ENCODE data around the gene HYAL3. TPM values are rescaled to one million over a fixed set of nuclear protein-coding genes. Genes with fewer than 3 reads are reported as not detected.

The HYAL3 gene
- total and polyA plus RNA-seq, 2 of the 13 experiments (the other 11 are each of a cell fraction or from before 2014, with no cell fraction given), result 5.5 to 10.4 TPM

GRCh38 chr3:50245831-50246516, 53.2 kb downstream of the HYAL3 start (continued):
- TF ChIP-seq PAXIP1 (CRISPR knock-in tag; conservative IDR thresholded peaks at IDR 0.05) (0 out of 2 replicates have a peak, but pooled peaks have one; percentile 23), RFXAP (CRISPR knock-in tag; IDR thresholded peaks at IDR 0.05; ENCODE audit: borderline replicate concordance) (0 out of 2 replicates have a peak, but pooled peaks have one; percentile 67), NFYB (CRISPR knock-in tag; IDR thresholded peaks at IDR 0.05) (no peak), ZBTB33 (CRISPR knock-in tag; IDR thresholded peaks at IDR 0.05) (peak; percentile 93), ZKSCAN8 (CRISPR knock-in tag; IDR thresholded peaks at IDR 0.05; ENCODE audit: borderline replicate concordance) (no peak), GTF2F1 (IDR thresholded peaks at IDR 0.05; ENCODE audit: low read length) (no peak), ZSCAN25 (CRISPR knock-in tag; IDR thresholded peaks at IDR 0.05) (no peak), KLF15 (CRISPR knock-in tag; IDR thresholded peaks at IDR 0.05; ENCODE audit: borderline replicate concordance) (0 out of 2 replicates have a peak, but pooled peaks have one; percentile 37), MLX (CRISPR knock-in tag; IDR thresholded peaks at IDR 0.05) (no peak), NR0B2 (CRISPR knock-in tag; IDR thresholded peaks at IDR 0.05) (no peak), ZNF710 (CRISPR knock-in tag; IDR thresholded peaks at IDR 0.05; ENCODE audit: borderline replicate concordance) (peak; percentile 80; the same call in 1 of the 2 replicates), FOXK1 (CRISPR knock-in tag; IDR thresholded peaks at IDR 0.05; ENCODE audit: borderline replicate concordance, low read depth) (peak; percentile 31; the same call in 1 of the 2 replicates), SMARCE1 (IDR thresholded peaks at IDR 0.05; ENCODE audit: borderline replicate concordance) (no peak), ZNF607 (CRISPR knock-in tag; IDR thresholded peaks at IDR 0.05; ENCODE audit: borderline replicate concordance) (0 out of 2 replicates have a peak, but pooled peaks have one; percentile 38), TAF15 (IDR thresholded peaks at IDR 0.05; ENCODE audit: low read depth, low read length, poor library complexity, severe bottlenecking) (no peak), NCOR1 (IDR thresholded peaks at IDR 0.05; ENCODE audit: borderline replicate concordance, low read length) (no peak), SNAPC5 (CRISPR knock-in tag; IDR thresholded peaks at IDR 0.05; ENCODE audit: borderline replicate concordance) (no peak), ZBTB26 (CRISPR knock-in tag; IDR thresholded peaks at IDR 0.05; ENCODE audit: borderline replicate concordance) (peak; percentile 48; the same call in 1 of the 2 replicates)
